Colon (tissue), 2 donors: ENCODE data around the gene GGA2.
"Not testable (repeated sequence)": the region's sequence is repeated elsewhere in the genome, so short reads cannot be mapped to it uniquely, and the experiment has no call there.

Experiments
- FAIRE-seq: peaks from 2 replicates; lab custom pipeline; 2012; peaks lifted over from hg19 to GRCh38; lab: Jason Lieb, UNC
- donor health status: control.
- donor health status: control.

The GGA2 gene

DNA sequence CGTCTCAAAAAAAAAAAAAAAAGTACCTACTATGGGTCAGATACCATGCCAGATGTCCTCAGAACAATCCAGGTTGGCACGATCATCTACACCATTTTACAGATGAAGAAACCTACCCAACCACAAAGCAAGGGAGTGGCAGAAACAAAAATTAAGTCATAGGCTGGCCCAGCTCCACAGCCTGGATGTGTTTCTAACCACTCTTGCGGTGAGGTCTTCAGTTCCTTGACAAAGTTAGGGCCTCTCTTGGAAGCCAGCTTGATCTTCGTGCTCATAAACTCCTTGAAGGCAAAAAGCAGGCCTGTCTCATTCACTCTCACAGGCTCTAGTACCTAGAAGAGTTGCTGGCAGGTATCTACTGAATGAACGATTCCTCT is 6.2 kb downstream of the GGA2 start:
- no peak for FAIRE-seq

- no peak for FAIRE-seq
Measured at GRCh38 chr16:23502466-23502865, 7.8 kb downstream of the GGA2 start.

DNA sequence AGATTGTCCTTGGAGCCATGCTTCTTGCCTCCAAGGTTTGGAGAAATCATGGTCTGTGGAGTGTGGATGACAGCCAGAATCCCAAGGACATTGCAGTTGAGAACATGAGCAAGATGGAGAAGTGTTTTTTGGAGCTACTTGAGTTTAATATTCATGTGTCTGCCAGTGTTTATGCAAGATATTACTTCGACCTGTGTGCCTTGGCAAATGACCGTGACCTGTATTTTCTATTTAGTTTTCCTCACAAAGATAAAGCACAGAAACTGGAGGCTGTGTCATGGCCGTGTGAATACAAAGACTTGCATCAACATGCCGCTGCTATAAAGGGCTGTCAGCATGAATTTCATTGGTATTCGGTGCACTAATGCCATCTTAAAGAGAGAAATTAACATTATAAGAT is 9.0 kb downstream of the GGA2 start:
- FAIRE-seq = no peak

- FAIRE-seq = no peak
Measured at GRCh38 chr16:23500862-23501225, 9.4 kb downstream of the GGA2 start.

GRCh38 chr16:23500212-23500861 is 10.0 kb downstream of the GGA2 start:
- FAIRE-seq = no peak

DNA sequence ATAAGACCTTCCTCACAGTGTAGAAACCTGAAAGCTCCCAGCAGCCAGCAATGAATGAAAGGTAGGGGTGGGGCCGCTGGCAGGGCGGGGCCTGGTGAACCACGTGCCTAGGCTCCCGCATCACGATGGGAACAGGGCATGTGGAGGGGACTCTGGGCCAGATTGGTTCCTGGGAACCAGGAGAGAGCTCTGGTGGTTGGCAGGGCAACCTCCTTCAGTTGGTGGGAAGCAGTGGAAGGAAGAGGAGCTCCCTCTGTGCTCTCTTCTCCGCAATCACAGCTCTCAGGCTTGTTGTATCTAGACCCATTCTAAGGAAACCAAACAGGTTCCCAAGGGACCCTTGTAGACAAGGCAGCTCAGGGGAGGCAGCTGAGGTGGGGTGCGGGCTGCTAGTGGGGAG is 10.5 kb downstream of the GGA2 start:
- FAIRE-seq = no peak

GRCh38 chr16:23498863-23499262 is 11.4 kb downstream of the GGA2 start:
- no peak for FAIRE-seq

GRCh38 chr16:23497543-23497868 is 12.8 kb downstream of the GGA2 start:
- no peak for FAIRE-seq

GRCh38 chr16:23496821-23497542 is 13.3 kb downstream of the GGA2 start:
- no peak for FAIRE-seq

DNA sequence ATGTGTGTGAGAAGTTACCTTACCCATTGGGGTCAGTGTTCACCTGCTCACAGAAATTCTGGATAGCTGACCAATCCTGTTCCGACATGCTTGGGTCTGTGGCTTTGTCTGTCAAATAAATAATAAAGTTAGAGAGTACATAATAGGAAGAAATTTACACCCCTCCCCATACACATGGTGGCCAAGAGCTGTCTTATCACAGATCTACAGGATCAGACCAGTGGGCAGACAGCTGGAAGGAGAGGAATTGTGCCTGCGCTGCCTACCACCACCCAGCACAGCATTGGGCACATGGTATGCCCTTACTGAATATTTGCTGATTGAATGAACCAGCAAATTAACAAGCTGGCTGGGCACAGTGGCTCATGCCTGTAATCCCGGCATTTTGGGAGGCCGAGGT is 14.6 kb downstream of the GGA2 start:
- no peak for FAIRE-seq

DNA sequence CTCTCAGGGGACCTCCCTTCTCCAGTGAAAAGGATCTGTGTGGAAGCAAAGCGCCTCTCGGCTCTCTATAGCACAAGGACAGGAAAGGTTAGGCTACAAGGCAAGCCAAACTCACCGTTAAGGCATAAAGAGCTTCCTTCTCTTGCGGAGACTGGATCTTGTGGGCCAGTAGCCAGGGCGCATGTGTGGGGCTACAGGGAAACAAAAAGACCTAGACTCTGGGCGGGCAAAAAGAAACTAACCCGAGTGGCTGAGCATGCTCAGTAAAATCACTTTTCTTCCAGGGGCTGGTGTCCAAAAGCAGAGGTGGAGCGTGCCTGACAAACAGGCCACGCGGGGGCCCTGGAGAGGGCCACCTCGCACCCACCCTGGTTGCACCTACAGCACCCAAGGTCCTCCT is 16.1 kb downstream of the GGA2 start:
- FAIRE-seq = no peak

- no peak for FAIRE-seq
Measured at GRCh38 chr16:23491490-23492391, 18.6 kb downstream of the GGA2 start.

DNA sequence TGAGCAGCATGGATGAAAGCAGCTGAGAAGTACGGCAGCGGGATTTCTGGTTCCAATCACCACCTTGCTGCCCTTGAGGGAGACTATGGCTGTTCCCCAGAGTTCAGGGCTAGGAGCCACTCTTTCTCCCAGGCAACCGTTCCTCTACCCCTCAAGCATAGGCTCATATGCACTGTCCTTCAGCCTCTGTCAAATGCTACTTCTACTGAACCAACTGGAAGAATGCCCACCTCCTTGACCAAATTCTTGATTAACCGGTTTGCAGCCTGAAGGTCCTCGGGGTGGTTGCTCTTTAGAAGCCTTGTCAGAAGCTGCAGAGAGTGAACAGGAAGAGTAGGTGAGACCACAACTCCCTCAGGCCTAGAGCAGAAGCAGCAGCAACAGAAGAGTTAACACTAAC is 23.8 kb downstream of the GGA2 start:
- no peak for FAIRE-seq

- FAIRE-seq = no peak
Measured at GRCh38 chr16:23485841-23486240, 24.5 kb downstream of the GGA2 start.

DNA sequence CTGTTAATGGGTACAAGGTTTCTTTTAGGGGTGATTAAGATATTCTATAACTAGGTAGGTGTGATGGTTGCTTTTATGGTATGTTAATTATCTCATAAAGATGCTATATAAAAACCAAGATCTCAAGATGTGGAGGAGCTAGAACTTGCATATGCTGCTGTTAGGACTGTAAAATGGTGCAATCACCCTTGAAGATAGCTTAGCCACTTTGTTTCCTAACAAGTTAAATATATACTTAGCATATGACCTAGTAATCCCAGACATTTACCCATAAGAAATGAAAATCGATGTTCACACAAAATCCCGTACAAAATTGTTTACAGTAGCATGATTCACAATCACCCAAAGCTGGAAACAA is 25.1 kb downstream of the GGA2 start:
- no peak for FAIRE-seq

GRCh38 chr16:23484510-23485256 is 25.6 kb downstream of the GGA2 start:
- FAIRE-seq = no peak

GRCh38 chr16:23483492-23483891 is 26.8 kb downstream of the GGA2 start:
- not testable (repeated sequence) for FAIRE-seq

- no peak for FAIRE-seq
Measured at GRCh38 chr16:23482778-23483177, 27.5 kb downstream of the GGA2 start.

DNA sequence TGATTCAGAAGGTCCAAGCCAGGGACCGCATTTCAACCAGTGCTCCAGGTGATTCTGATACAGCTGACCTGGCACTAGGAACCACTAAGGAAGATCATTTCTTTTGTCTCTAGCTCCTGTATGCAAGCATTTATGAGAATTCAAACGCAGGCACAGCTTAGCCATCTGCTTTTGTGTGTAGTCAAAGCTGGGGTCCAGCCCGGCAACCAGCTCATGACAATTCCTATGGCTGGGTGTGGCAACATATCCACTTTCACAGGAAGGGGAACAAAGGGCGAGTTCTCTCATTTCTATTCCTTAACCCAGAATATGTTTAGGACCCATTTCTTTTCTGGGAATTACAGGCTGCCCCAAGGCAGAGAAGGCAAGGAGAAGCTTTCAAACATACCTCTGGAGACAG is 30.0 kb downstream of the GGA2 start:
- FAIRE-seq = no peak

GRCh38 chr16:23479138-23479537 is 31.2 kb downstream of the GGA2 start:
- FAIRE-seq = no peak

DNA sequence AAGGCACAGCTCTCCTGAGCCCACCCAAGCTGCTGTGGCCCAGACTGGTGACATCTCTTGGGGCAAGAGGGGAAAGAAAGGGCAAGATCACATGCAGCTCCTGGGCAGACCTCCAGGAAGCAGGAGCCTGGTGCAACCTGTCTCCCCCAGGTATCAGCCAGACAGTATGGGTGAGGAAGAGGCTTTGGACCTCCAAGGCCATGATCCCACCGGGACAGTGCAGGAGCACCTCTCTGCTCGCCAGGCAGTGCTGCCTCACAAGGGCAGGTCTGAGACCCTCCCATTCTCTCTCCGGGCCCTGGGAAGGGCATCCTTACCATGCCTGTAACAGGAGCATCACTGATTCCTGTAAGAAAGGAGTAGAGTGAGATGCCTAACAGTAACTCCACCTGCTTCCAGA is 31.7 kb downstream of the GGA2 start:
- FAIRE-seq = no peak

GRCh38 chr16:23476289-23476688 is 34.0 kb downstream of the GGA2 start:
- FAIRE-seq = no peak

DNA sequence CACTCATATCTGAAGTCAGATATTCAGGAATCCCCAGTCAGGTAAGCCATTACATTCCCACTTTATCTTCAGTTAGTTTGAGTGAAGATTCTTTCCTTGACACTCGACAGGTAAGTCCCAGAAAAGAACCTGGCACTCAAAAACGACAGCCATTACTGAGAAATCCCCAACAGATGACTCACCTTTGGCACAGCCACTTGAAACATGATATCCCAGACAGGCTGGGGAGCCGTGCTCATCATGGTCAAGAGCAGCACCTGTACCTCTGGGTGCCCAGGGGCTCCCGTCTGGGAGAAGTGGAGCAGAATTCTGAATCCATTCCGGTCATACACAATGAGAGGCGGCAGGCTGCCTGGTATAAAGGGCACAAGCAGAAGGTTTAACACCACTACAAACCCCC is 40.5 kb downstream of the GGA2 start:
- FAIRE-seq = no peak
